GM23248 (cell line): Measurements from ENCODE around the gene UPB1. TPM values are rescaled to one million over a fixed set of nuclear protein-coding genes. Genes with fewer than 3 reads are reported as not detected.

Experiments used
- DNase-seq: peaks from one replicate; pipeline ENCODE4 v3.0.0-alpha.2; 2015
- H2AFZ ChIP-seq: fragments of 200-600 bp; sonication (generic); 2 replicates; pipeline ENCODE4 v1.6.1; 2016; ENCODE audit warnings: antibody characterized with exemption
- H3F3A ChIP-seq: fragments of 200-600 bp; sonication (generic); 2 replicates; pipeline ENCODE4 v1.6.1; 2016; ENCODE audit warnings: mild to moderate bottlenecking, antibody characterized with exemption, mixed run types; ENCODE audit not compliant: insufficient read depth
- H3K27ac ChIP-seq: fragments of 200-600 bp; sonication (generic); 2 replicates; pipeline ENCODE4 v1.5.1; 2016; ENCODE audit warnings: mild to moderate bottlenecking
- H3K27me3 ChIP-seq: fragments of 200-600 bp; sonication (generic); replicated peaks from 2 replicates; pipeline ENCODE4 v1.6.1; 2016; ENCODE audit warnings: mild to moderate bottlenecking; ENCODE audit not compliant: insufficient read depth
- H3K36me3 ChIP-seq: fragments of 200-600 bp; sonication (generic); 2 replicates; pipeline ENCODE4 v1.6.1; 2016; ENCODE audit warnings: low read depth, mild to moderate bottlenecking
- H3K4me1 ChIP-seq: fragments of 200-600 bp; sonication (generic); 2 replicates; pipeline ENCODE4 v1.6.1; 2016; ENCODE audit warnings: mild to moderate bottlenecking; ENCODE audit not compliant: insufficient read depth
- H3K4me2 ChIP-seq: fragments of 200-600 bp; sonication (generic); one replicate; pipeline ENCODE4 v1.6.1; 2016; ENCODE audit warnings: mild to moderate bottlenecking; ENCODE audit not compliant: unreplicated experiment
- H3K4me3 ChIP-seq: fragments of 200-600 bp; sonication (generic); 2 replicates; pipeline ENCODE4 v1.5.1; 2016; ENCODE audit warnings: mild to moderate bottlenecking
- H3K79me2 ChIP-seq: fragments of 200-600 bp; sonication (generic); 2 replicates; pipeline ENCODE4 v1.6.1; 2016; ENCODE audit warnings: mild to moderate bottlenecking; ENCODE audit not compliant: insufficient read depth
- H3K9ac ChIP-seq: fragments of 200-600 bp; sonication (generic); 2 replicates; pipeline ENCODE4 v1.6.1; 2016; ENCODE audit warnings: mild to moderate bottlenecking
- H3K9me2 ChIP-seq: fragments of 200-600 bp; sonication (generic); 2 replicates; pipeline ENCODE4 v1.6.1; 2016; ENCODE audit warnings: mixed run types, mild to moderate bottlenecking, moderate library complexity; ENCODE audit not compliant: insufficient read depth
- H3K9me3 ChIP-seq: fragments of 200-600 bp; sonication (generic); one replicate; pipeline ENCODE4 v1.6.1; 2017; ENCODE audit warnings: low read depth
- H4K20me1 ChIP-seq: fragments of 200-600 bp; sonication (generic); 2 replicates; pipeline ENCODE4 v1.6.0; 2016; ENCODE audit not compliant: insufficient read depth
- EZH2 ChIP-seq: fragments of 200-600 bp; sonication (generic); IDR thresholded peaks from 2 replicates; pipeline ENCODE4 v1.6.1; 2018; ENCODE audit warnings: antibody characterized with exemption, mild to moderate bottlenecking; ENCODE audit not compliant: insufficient read depth, poor library complexity, severe bottlenecking
- EZH2phosphoT487 ChIP-seq: fragments of 200-600 bp; sonication (generic); IDR thresholded peaks from 2 replicates; pipeline ENCODE4 v1.6.1; 2018; ENCODE audit warnings: antibody characterized with exemption, moderate library complexity, mild to moderate bottlenecking, low read depth; ENCODE audit not compliant: insufficient read depth
- WGBS, 2 experiments: methylation state at CpG; one replicate each; pipeline ENCODE4 v1.1.6; 2015 to 2017; ENCODE audit warnings: low lambda C conversion rate in 2 of 2, low coverage in 1 of 2; ENCODE audit errors: missing lambda C conversion rate in 2 of 2; 5-methylcytosine and 5-hydroxymethylcytosine counted together
- in situ Hi-C: fragments of 300-500 bp; cut with MboI; formaldehyde crosslinking; loops from 2 replicates; pipeline ENCODE4 v1.15.0; 2020
- polyA plus RNA-seq: library from polyadenylated mRNA; unstranded; fragments of >200 nt; fragmentation: Nextera tagmentation; extraction: Ambion mirVana; gene quantifications from 2 replicates; pipeline ENCODE4 v1.2.1, GENCODE V29; 2016
- total RNA-seq: library from RNA; depleted of rRNA; stranded (reverse); fragments of >200 nt; shearing (Covaris generic); gene quantifications from 2 replicates; pipeline ENCODE4 v1.2.3, GENCODE V29; 2014

UPB1 gene
- total and polyA plus RNA-seq, 2 experiments from 2014 or later: not detected

DNA sequence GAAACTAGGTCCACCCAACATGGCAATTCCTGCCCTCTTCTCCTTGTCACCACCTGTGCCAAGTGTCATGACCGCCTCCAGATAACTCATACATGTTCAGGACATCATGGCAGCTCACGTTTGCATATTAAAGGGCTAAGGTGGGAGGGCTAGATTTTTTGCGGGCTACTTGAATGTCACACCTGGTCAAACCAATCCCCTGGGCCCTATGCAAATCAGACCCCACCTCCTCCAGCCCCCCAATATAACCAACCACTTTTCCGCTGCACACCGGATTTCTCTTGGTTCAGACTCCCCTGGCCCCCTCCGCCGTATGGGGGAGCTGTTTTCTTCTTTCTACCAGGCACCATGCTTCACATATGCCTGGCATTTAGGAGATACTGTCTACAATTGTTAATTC, 12.6 kb downstream of the UPB1 start:
- H3K9me2 ChIP-seq: no peaks in the 10 kb centered on the region
- H3K79me2 ChIP-seq: no peaks in the 10 kb centered on the region
- H3K9me3 ChIP-seq: no peaks in the 10 kb centered on the region
- no peak overlapping the region for H3K4me2 ChIP-seq
- H2AFZ ChIP-seq: no peak overlapping the region
- no peak overlapping the region for H3K27ac ChIP-seq
- no peak overlapping the region for H3K9ac ChIP-seq
- H3K4me1 ChIP-seq: peaks cover 21% of the 10 kb centered on the region
- no peaks in the 10 kb centered on the region for H3K36me3 ChIP-seq
- no peaks in the 10 kb centered on the region for H4K20me1 ChIP-seq
- 51 to 54% methylated on average over 7 of the region's 7 CpGs for WGBS, 2 experiments
- no peak for DNase-seq
- no peak overlapping the region for H3K4me3 ChIP-seq
- TF ChIP-seq EZH2phosphoT487: no peak
- TF ChIP-seq EZH2: no peak
- 0 out of 2 replicates have a peak, but pooled peaks cover 7% of the 10 kb centered on the region for H3F3A ChIP-seq
- H3K27me3 ChIP-seq: no peaks in the 10 kb centered on the region
- in situ Hi-C loops: loop anchor here (10.0 kb wide), 1 partner anchor 93 kb away; no protein-coding TSS in a partner anchor

DNA sequence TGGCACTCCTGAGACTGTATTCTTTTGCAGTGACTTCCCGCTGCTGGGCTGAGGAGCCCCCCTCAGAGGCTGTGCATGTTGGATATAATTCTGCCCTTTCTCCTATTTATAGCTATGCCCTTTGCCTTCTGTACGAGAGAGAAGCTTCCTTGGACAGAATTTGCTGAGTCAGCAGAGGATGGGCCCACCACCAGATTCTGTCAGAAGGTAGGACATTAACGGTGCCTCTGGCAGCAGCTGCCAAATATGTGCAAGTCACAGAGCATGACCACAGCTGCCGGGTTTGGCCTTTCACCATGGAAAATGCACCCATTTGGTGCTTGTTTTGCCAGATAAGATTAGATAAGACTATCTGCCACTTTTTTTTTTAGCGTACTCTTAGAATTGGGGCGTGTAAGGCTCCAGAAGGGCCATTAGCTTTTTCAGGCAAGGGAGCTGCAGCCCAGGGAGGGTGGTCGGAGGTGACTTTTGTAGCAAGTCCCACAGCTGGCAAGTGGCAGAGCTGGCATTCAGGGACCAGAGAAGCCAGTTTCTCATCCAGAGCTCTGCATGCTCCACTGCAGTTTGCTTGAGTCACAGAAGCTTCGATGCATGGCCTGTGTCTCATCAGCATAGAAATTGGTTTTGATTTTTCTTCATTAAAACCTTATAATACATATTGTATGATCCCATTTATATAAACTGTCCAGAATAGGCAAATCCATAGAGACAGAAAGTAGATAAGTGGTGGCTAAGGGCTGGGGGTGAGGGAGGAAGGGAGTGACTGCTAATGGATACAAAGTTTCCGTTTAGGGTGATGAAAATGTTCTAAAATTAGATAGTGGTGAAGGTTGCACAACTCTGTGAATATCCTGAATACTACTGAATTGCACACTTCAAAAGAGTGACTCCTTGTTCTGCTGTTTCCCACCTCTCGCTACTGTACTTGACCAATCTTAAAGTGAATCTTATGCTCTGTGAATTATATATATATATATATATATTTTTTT, 15.8 kb downstream of the UPB1 start:
- TF ChIP-seq EZH2: no peak
- 0 out of 2 replicates have a peak, but pooled peaks have one; percentile 75 for TF ChIP-seq EZH2phosphoT487
- no peak overlapping the region for H2AFZ ChIP-seq
- H3K36me3 ChIP-seq: no peaks in the 10 kb centered on the region
- H3K27ac ChIP-seq: no peak overlapping the region
- H3K9me3 ChIP-seq: no peaks in the 10 kb centered on the region
- H4K20me1 ChIP-seq: no peaks in the 10 kb centered on the region
- no peak overlapping the region for H3K4me3 ChIP-seq
- peak overlapping the region; percentile 3 for H3K4me2 ChIP-seq
- 0 out of 2 replicates have a peak, but pooled peaks cover 9% of the 10 kb centered on the region for H3F3A ChIP-seq
- H3K9me2 ChIP-seq: no peaks in the 10 kb centered on the region
- 61 to 65% methylated on average over 10 of the region's 10 CpGs for WGBS, 2 experiments
- in situ Hi-C loops: loop anchor here (10.0 kb wide), 1 partner anchor 186 kb away; no protein-coding TSS in a partner anchor
- DNase-seq: peak; percentile 83
- H3K9ac ChIP-seq: no peak overlapping the region
- H3K4me1 ChIP-seq: peaks cover 16% of the 10 kb centered on the region
- H3K27me3 ChIP-seq: 0 out of 2 replicates have a peak, but pooled peaks cover 9% of the 10 kb centered on the region
- H3K79me2 ChIP-seq: no peaks in the 10 kb centered on the region

DNA sequence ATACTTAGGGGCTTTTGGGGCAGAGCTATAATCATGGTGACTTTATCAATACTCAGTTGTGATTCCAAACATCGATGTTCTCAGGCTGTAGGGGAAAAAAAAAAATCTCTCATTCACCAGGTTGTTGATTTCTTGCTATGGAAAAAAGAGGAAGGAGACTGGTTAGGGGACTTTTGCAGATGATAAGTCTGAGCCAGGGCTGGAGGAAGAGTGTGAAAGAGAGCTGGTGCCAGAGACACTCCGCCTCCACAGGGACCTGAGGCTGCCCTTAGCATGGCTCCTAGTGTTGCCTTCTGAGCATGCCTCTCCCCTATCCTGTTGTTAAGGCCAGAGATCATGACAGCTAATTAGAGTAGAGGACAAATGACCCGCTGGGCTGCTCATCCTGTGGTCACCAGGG, 16.9 kb downstream of the UPB1 start:
- Histone ChIP-seq H3K36me3 (no peaks in the 10 kb centered on the region), H3K79me2 (no peaks in the 10 kb centered on the region), H4K20me1 (no peaks in the 10 kb centered on the region), H2AFZ (no peak overlapping the region), H3K27me3 (0 out of 2 replicates have a peak, but pooled peaks cover 9% of the 10 kb centered on the region), H3K4me2 (no peak overlapping the region), H3K9me2 (no peaks in the 10 kb centered on the region), H3K9me3 (no peaks in the 10 kb centered on the region), H3K27ac (no peak overlapping the region), H3K4me3 (no peak overlapping the region), H3K4me1 (peaks cover 19% of the 10 kb centered on the region), H3F3A (peaks cover 19% of the 10 kb centered on the region), H3K9ac (no peak overlapping the region)
- no peak for DNase-seq
- WGBS, 2 experiments: 94 to 99% methylated on average over 3 of the region's 3 CpGs
- in situ Hi-C loops: loop anchor here (10.0 kb wide), 1 partner anchor 187 kb away; no protein-coding TSS in a partner anchor
- TF ChIP-seq EZH2 (no peak), EZH2phosphoT487 (no peak)

DNA sequence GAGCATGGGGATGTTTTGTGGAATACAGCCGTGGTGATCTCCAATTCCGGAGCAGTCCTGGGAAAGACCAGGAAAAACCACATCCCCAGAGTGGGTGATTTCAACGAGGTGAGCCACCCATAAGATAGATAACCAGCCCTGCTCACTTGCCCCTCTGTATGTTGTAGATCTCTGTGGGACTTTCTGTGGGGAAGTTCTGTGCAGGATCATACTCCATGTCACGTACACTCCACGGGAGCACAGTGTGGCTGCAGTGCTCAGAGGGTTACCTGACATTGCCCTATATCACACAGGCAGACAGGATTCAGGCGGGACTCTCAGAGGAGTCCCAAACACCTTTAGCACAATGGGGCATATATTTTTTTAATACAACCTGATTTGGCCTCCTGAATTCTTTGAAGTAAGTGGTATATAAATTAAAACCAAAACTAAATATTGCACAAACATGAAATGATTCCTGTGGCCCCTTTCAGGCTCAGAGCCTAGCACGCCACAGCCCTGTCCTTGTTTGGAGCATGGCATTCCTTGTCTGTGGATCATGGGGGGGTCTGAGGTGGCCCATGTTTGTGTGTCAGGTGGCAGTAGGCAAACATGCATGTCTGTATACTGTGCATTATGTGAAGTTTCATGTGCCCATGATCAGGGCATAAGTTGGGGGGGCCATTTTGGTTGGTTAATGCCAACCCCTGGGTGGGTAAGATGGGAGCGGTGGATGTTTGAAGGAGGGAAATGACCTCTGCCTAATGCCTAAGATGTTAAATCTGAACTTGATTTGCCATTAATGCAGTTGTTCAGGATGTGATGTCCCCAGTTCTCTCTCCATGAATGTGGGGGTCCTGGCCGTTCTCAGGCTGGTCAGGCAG, 18.5 kb downstream of the UPB1 start:
- DNase-seq: no peak
- Histone ChIP-seq H3K9me2 (no peaks in the 10 kb centered on the region), H3K9ac (no peak overlapping the region), H4K20me1 (no peaks in the 10 kb centered on the region), H3K27me3 (0 out of 2 replicates have a peak, but pooled peaks cover 9% of the 10 kb centered on the region), H3F3A (peaks cover 21% of the 10 kb centered on the region), H3K4me3 (no peak overlapping the region), H2AFZ (no peak overlapping the region), H3K79me2 (no peaks in the 10 kb centered on the region), H3K4me1 (peaks cover 19% of the 10 kb centered on the region), H3K27ac (no peak overlapping the region), H3K9me3 (no peaks in the 10 kb centered on the region), H3K4me2 (no peak overlapping the region), H3K36me3 (no peaks in the 10 kb centered on the region)
- in situ Hi-C loops: loop anchor here (10.0 kb wide), 1 partner anchor 189 kb away; no protein-coding TSS in a partner anchor
- 79 to 84% methylated on average over 9 of the region's 9 CpGs for WGBS, 2 experiments
- no peak for TF ChIP-seq EZH2
- no peak for TF ChIP-seq EZH2phosphoT487
